ENCODE data around the gene LCNL1. TPM values are rescaled to one million over a fixed set of nuclear protein-coding genes. Genes with fewer than 3 reads are reported as not detected.
A peak's percentile ranks its signal among the peaks of the same experiment; 100 is the strongest.

The LCNL1 gene
- total and polyA plus RNA-seq, 2 of the 13 experiments (the other 11 are each of a cell fraction or from before 2014, with no cell fraction given): not detected

DNA sequence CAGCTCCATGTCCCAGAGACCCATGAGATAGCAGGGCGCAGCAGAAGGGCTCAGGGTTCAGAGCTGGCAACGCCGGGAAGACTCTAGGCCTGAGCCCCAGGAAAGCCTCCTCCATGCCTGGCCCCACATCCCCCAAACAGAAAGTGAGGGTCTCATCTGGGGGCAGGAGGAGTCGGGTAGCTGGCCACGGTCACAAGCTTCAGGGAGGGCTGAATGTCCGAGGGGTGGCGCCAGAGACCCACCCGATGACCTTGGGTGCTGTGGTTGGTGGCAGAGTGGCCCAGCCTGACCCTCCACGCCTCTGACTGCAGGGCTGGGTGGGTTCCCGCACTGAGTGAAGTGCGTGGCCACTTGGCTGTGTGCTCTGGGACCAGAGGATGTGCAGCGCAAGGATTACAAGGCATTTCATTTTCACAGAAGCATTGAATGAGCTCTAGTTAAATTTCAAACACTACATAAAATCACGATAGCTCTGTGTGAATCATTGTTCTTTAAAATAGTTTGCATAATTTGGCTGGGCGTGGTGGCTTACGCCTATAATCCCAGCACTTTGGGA is 34.8 kb upstream of the LCNL1 start (continued):
- TF ChIP-seq ZHX2 (IDR thresholded peaks at IDR 0.05; ENCODE audit: low read depth) (no peak), ZHX2 (CRISPR knock-in tag; IDR thresholded peaks at IDR 0.05; ENCODE audit: borderline replicate concordance) (no peak), RCOR2 (CRISPR knock-in tag; IDR thresholded peaks at IDR 0.05) (0 out of 2 replicates have a peak, but pooled peaks have one; percentile 46)

- peak overlapping the region; percentile 68 to 90 (median 87) for H3K4me3 ChIP-seq (replicated peaks in 1 of 3; ENCODE audit: insufficient read depth in 1 of 3, low read depth in 2 of 3, low read length in 3 of 3)
- peaks cover 59% of the 10 kb centered on the region for H3K4me1 ChIP-seq (ENCODE audit: insufficient read depth, low read length)
- ChIA-PET CTCF (ENCODE audit: low intra/inter-chr PET ratio, low total read pairs) (no interaction called here), POLR2A (interaction anchor here (0.7 to 2.5 kb wide), 13 partner anchors 12 to 626 kb away, joined by 3 to 10 read pairs (median 4); partner anchors contain the start of gene CLIC3)
- peaks cover 5% of the 10 kb centered on the region for H3K79me2 ChIP-seq (ENCODE audit: insufficient read depth, low read length)
- no peaks in the 10 kb centered on the region for H3K9me3 ChIP-seq (ENCODE audit: low read length)
- FAIRE-seq (no peak), DNase-seq (ENCODE audit: low spot score) (peak; percentile 49), ATAC-seq (peak; percentile 30)
- in situ Hi-C loops (cut with HindIII; ENCODE audit: extremely low pct_ligation_motif_present, low pct_unique_long_range_greater_than_20kb) (loop anchor here (5.0 kb wide), 1 partner anchor 83 kb away; the partner anchor contains the start of gene FUT7), intact Hi-C loops (cut with micrococcal nuclease; ENCODE audit: unreplicated experiment) (loop anchor here (2.0 kb wide), 2 partner anchors 19 to 85 kb away; no protein-coding TSS in a partner anchor)
- no peaks in the 10 kb centered on the region for H4K20me1 ChIP-seq (ENCODE audit: insufficient read depth, low read length)
- peak overlapping the region; percentile 86 for H3K9ac ChIP-seq (ENCODE audit: insufficient read depth, low read depth, low read length)
- no peak overlapping the region for H2AFZ ChIP-seq (ENCODE audit: low read length)
- 4% methylated on average over 13 of the region's 22 CpGs for WGBS (ENCODE audit: low lambda C conversion rate)
- no peaks in the 10 kb centered on the region for H3K27me3 ChIP-seq (ENCODE audit: control insufficient read depth in 1 of 2, insufficient read depth in 2 of 2, low read length in 2 of 2)
- peak overlapping the region; percentile 100 for H3K4me2 ChIP-seq (ENCODE audit: low read depth, low read length)
- peak overlapping the region; percentile 95 for H3K27ac ChIP-seq (ENCODE audit: extremely low read length, insufficient read depth, low read length)
- BruUV-seq (replicated peaks): no TSS peak
- no peaks in the 10 kb centered on the region for H3K36me3 ChIP-seq (replicated peaks in 1 of 2; ENCODE audit: control insufficient read depth in 1 of 2, insufficient read depth in 2 of 2, low read length in 2 of 2)
- TF ChIP-seq, protein P1, sequence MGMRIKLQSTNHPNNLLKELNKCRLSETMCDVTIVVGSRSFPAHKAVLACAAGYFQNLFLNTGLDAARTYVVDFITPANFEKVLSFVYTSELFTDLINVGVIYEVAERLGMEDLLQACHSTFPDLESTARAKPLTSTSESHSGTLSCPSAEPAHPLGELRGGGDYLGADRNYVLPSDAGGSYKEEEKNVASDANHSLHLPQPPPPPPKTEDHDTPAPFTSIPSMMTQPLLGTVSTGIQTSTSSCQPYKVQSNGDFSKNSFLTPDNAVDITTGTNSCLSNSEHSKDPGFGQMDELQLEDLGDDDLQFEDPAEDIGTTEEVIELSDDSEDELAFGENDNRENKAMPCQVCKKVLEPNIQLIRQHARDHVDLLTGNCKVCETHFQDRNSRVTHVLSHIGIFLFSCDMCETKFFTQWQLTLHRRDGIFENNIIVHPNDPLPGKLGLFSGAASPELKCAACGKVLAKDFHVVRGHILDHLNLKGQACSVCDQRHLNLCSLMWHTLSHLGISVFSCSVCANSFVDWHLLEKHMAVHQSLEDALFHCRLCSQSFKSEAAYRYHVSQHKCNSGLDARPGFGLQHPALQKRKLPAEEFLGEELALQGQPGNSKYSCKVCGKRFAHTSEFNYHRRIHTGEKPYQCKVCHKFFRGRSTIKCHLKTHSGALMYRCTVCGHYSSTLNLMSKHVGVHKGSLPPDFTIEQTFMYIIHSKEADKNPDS (CRISPR knock-in tag; IDR thresholded peaks at IDR 0.05): no peak
- 0 out of 2 replicates have a peak, but pooled peaks have one; percentile 8 for TF ChIP-seq ARNT2 (CRISPR knock-in tag; IDR thresholded peaks at IDR 0.05; ENCODE audit: low read depth)
- no peak for TF ChIP-seq CBX5 (CRISPR knock-in tag; IDR thresholded peaks at IDR 0.05; ENCODE audit: borderline replicate concordance)
- 0 out of 2 replicates have a peak, but pooled peaks have one; percentile 35 for TF ChIP-seq ZNF609 (CRISPR knock-in tag; IDR thresholded peaks at IDR 0.05; ENCODE audit: borderline replicate concordance)
Measured at GRCh38 chr9:136949239-136949816, 33.5 kb upstream of the LCNL1 start.
